Kidney (tissue), 14 donors: Measurements from ENCODE around the gene GPD1. TPM values are rescaled to one million over a fixed set of nuclear protein-coding genes. Genes with fewer than 3 reads are reported as not detected.
A peak's percentile ranks its signal among the peaks of the same experiment; 100 is the strongest.

Source experiments
- DNase-seq, 5 donors: peaks; one replicate each; pipeline ENCODE4 v3.0.0-alpha.2; 2013 to 2020
- FAIRE-seq: peaks from 2 replicates; lab custom pipeline; 2012; peaks lifted over from hg19 to GRCh38; lab: Jason Lieb, UNC
- H3K27ac ChIP-seq, 2 donors: one replicate each; pipeline ENCODE4 v1.7.0; 2013; ENCODE audit warnings: low read depth in 2 of 2, low read length in 2 of 2, inconsistent platforms in 1 of 2
- H3K27me3 ChIP-seq: one replicate; pipeline ENCODE4 v1.7.1; 2013; ENCODE audit warnings: low read length, inconsistent platforms; ENCODE audit not compliant: control insufficient read depth, insufficient read depth
- H3K36me3 ChIP-seq, 3 donors: one replicate each; pipeline versions ENCODE4 v1.7.0 to v1.7.1; 2013; ENCODE audit warnings: low read length in 3 of 3, control low read depth in 1 of 3, inconsistent platforms in 1 of 3; ENCODE audit not compliant: insufficient read depth in 3 of 3, control insufficient read depth in 2 of 3
- H3K4me1 ChIP-seq, 3 donors: one replicate each; pipeline versions ENCODE4 v1.7.0 to v1.7.1; 2013; ENCODE audit warnings: low read length in 3 of 3, inconsistent platforms in 1 of 3, low read depth in 1 of 3; ENCODE audit not compliant: control insufficient read depth in 2 of 3, insufficient read depth in 2 of 3
- H3K4me3 ChIP-seq, 3 donors: one replicate each; pipeline versions ENCODE4 v1.7.0 to v1.8.1; 2013; ENCODE audit warnings: low read length in 3 of 3, control low read depth in 1 of 3, inconsistent platforms in 1 of 3
- H3K9ac ChIP-seq, 3 donors: one replicate each; pipeline versions ENCODE4 v1.7.0 to v1.7.1; 2013; ENCODE audit warnings: low read length in 3 of 3, control low read depth in 1 of 3, inconsistent platforms in 1 of 3
- H3K9me3 ChIP-seq, 3 donors: one replicate each; pipeline versions ENCODE4 v1.7.0 to v1.7.1; 2013; ENCODE audit warnings: low read length in 3 of 3, control low read depth in 1 of 3, inconsistent platforms in 1 of 3; ENCODE audit not compliant: control insufficient read depth in 2 of 3, insufficient read depth in 1 of 3
- CTCF ChIP-seq: IDR thresholded peaks from 3 replicates; pipeline ENCODE4 v1.5.1; 2012; ENCODE audit warnings: mild to moderate bottlenecking, moderate library complexity, borderline replicate concordance; ENCODE audit not compliant: insufficient read depth; ENCODE audit errors: extremely low read depth
- intact Hi-C: fragments of 100-400 bp; cut with DNase I; formaldehyde crosslinking; loops from one replicate; pipeline ENCODE4 v1.11.1; 2022
- polyA plus RNA-seq: library from polyadenylated mRNA; stranded (reverse); fragments of 350-450 nt; fragmentation: Illumina TruSeq; extraction: RNeasy Lipid Tissue Mini Kit (QIAGEN cat#74804); gene quantifications from one replicate; pipeline ENCODE4 v1.2.3, GENCODE V29; 2014; ENCODE audit warnings: low read depth, low replicate concordance; ENCODE audit not compliant: insufficient read depth
- total RNA-seq: library from RNA; stranded (reverse); fragmentation: NEBNext Ultra II Directional; extraction: Animal tissue kit (Norgen Biotek cat#: 25700); gene quantifications from one replicate; pipeline ENCODE4 v1.2.1, GENCODE V29; 2021
- donor health status: control.
- donor health status: control.
- donor health status: control.
- donor health status: control.
- donor health status: control.
- donor health status: DM: yes; HTN: yes; CAD: no.
- donor health status: Normal renal cell carcinoma (clear cell type).

Gene GPD1
- total and polyA plus RNA-seq, 2 donors from 2014 or later, result 15.1 to 139 TPM

- Histone ChIP-seq H3K4me3 (peak overlapping the region in 2 of 3 donors; percentile 45 to 49), H3K27me3 (no peaks in the 10 kb centered on the region), H3K4me1 (peaks cover 0 to 39% (median 21%) of the 10 kb centered on the region in 3 donors), H3K9me3 (no peaks in the 10 kb centered on the region), H3K36me3 (peaks cover 0 to 6% (median under 1%) of the 10 kb centered on the region in 3 donors), H3K9ac (peak overlapping the region in 2 of 3 donors; percentile 4 to 80), H3K27ac (peak overlapping the region; percentile 97)
- DNase-seq (no peak), FAIRE-seq (no peak)
- TF ChIP-seq CTCF, result no peak
- intact Hi-C loops, result no loop called here
Measured at GRCh38 chr12:50111395-50111692, 7.5 kb downstream of the GPD1 start.

GRCh38 chr12:50111693-50112455 lies 8.1 kb downstream of the GPD1 start, which contains the start of gene COX14:
Gene COX14, plus strand, starts transcription at chr12:50112236. Its CDS starts 7,808 bp downstream, at chr12:50120044.
- H3K27me3 ChIP-seq, result no peaks in the 10 kb centered on the region
- DNase-seq (peak; percentile 100), FAIRE-seq (peak; percentile 98)
- peak within 1 kb of the TSS; percentile 94 to 99 (median 99) for H3K9ac ChIP-seq
- H3K9me3 ChIP-seq, result no peaks in the 10 kb centered on the region
- peaks cover 0 to 41% (median 21%) of the 10 kb centered on the region in 3 donors for H3K4me1 ChIP-seq
- intact Hi-C loops, result no loop called here
- TF ChIP-seq CTCF, result peak; percentile 74
- H3K4me3 ChIP-seq, result peak within 1 kb of the TSS; percentile 95 to 100 (median 99)
- peak within 1 kb of the TSS; percentile 98 to 99 for H3K27ac ChIP-seq
- H3K36me3 ChIP-seq, result peaks cover 0 to 6% (median 3%) of the 10 kb centered on the region in 3 donors

GRCh38 chr12:50112456-50113218 lies 8.8 kb downstream of the GPD1 start:
- Histone ChIP-seq H3K27ac (peak overlapping the region; percentile 98 to 99), H3K9me3 (no peaks in the 10 kb centered on the region), H3K4me3 (peak overlapping the region; percentile 95 to 100 (median 99)), H3K9ac (peak overlapping the region; percentile 94 to 99 (median 99)), H3K27me3 (no peaks in the 10 kb centered on the region), H3K36me3 (peaks cover 0 to 3% (median 1%) of the 10 kb centered on the region in 3 donors), H3K4me1 (peaks cover 0 to 39% (median 25%) of the 10 kb centered on the region in 3 donors)
- intact Hi-C loops, result no loop called here
- DNase-seq (peak in 1 of 5 donors; percentile 62), FAIRE-seq (no peak)
- TF ChIP-seq CTCF, result no peak
